Testis (tissue), 3 donors: ENCODE measurements around the gene DAD1. TPM values are rescaled to one million over a fixed set of nuclear protein-coding genes. Genes with fewer than 3 reads are reported as not detected.
"Not testable (repeated sequence)": the region's sequence is repeated elsewhere in the genome, so short reads cannot be mapped to it uniquely, and the experiment has no call there.

Experiments used
- DNase-seq: peaks from one replicate; pipeline ENCODE4 v3.0.0-alpha.2; 2019
- H3K27ac ChIP-seq, 2 donors: fragments of 200-600 bp; sonication (generic); one replicate each; pipeline ENCODE4 v1.5.1; 2019
- H3K27me3 ChIP-seq: fragments of 200-600 bp; sonication (generic); one replicate; pipeline ENCODE4 v1.5.1; 2019
- H3K36me3 ChIP-seq: fragments of 200-600 bp; sonication (generic); one replicate; pipeline ENCODE4 v1.5.1; 2017; ENCODE audit warnings: low read depth; ENCODE audit errors: missing control alignments
- H3K4me1 ChIP-seq: fragments of 200-600 bp; sonication (generic); one replicate; pipeline ENCODE4 v1.5.1; 2019
- H3K4me3 ChIP-seq, 2 donors: fragments of 200-600 bp; sonication (generic); one replicate each; pipeline ENCODE4 v1.5.1; 2017 to 2019
- H3K9me3 ChIP-seq: fragments of 200-600 bp; sonication (generic); one replicate; pipeline ENCODE4 v1.5.1; 2017
- POLR2A ChIP-seq: fragments of 450-650 bp; IDR thresholded peaks from one replicate; pipeline ENCODE4 v1.6.1; 2017; ENCODE audit warnings: antibody characterized with exemption, mild to moderate bottlenecking, moderate library complexity
- WGBS, 2 donors: methylation state at CpG; one replicate each; pipeline ENCODE4 v1.1.5; 2018; 5-methylcytosine and 5-hydroxymethylcytosine counted together
- intact Hi-C: fragments of 100-400 bp; cut with DNase I; formaldehyde crosslinking; loops from one replicate; pipeline ENCODE4 v1.15.1; 2023; ENCODE audit warnings: low total_unique reads
- polyA plus RNA-seq: library from polyadenylated mRNA; stranded (reverse); fragments of 350-450 nt; fragmentation: Illumina TruSeq; extraction: RNeasy Lipid Tissue Mini Kit (QIAGEN cat#74804); gene quantifications from one replicate; pipeline ENCODE4 v1.2.3, GENCODE V29; 2014; ENCODE audit warnings: low read depth, low replicate concordance; ENCODE audit not compliant: insufficient read depth
- total RNA-seq, 2 donors: library from RNA; depleted of rRNA; stranded (reverse); fragments of >200 nt; gene quantifications; one replicate each; pipeline ENCODE4 v1.2.3, GENCODE V29; 2016
- TF ChIP-seq, protein P1 (sequence below), 3 experiments: fragments of 450-650 bp in 2 of 3; fragments of 200-600 bp in 1 of 3; sonication (generic) in 1 of 3; IDR thresholded peaks; one replicate each; pipeline ENCODE4 v1.5.1; 2016 to 2019; ENCODE audit warnings: antibody characterized with exemption in 3 of 3, mild to moderate bottlenecking in 2 of 3, moderate library complexity in 1 of 3

Gene DAD1
- total and polyA plus RNA-seq, 3 donors from 2014 or later: 209 to 350 (median 235) TPM

DNA sequence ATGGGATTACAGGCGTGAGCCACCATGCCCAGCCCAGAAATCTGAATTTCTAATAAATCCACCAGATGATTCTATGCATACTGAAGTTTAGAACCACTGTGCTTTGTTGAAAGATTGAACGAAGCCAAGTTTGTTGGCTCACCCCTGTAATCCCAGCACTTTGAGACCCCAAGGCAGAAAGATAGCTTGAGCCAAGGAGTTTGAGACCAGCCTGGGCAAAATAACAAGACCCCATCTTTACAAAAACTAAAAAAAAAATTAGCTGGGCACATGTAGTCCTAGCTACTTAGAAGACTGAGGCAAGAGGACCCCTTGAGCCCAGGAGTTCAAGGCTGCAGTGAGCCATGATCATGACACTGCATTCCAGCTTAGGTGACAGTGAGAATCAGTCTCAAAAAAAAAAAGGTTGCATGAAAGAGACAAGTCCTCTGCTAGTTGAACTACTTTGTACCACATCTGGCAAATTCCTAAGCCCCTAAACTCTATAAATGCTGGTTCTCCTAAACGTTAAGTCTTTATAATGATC lies 7.4 kb upstream of the DAD1 start:
- Histone ChIP-seq H3K4me3 (no peak overlapping the region), H3K4me1 (peaks cover 5% of the 10 kb centered on the region), H3K9me3 (no peaks in the 10 kb centered on the region), H3K27ac (no peak overlapping the region), H3K27me3 (no peaks in the 10 kb centered on the region), H3K36me3 (no peaks in the 10 kb centered on the region)
- TF ChIP-seq, protein P1, sequence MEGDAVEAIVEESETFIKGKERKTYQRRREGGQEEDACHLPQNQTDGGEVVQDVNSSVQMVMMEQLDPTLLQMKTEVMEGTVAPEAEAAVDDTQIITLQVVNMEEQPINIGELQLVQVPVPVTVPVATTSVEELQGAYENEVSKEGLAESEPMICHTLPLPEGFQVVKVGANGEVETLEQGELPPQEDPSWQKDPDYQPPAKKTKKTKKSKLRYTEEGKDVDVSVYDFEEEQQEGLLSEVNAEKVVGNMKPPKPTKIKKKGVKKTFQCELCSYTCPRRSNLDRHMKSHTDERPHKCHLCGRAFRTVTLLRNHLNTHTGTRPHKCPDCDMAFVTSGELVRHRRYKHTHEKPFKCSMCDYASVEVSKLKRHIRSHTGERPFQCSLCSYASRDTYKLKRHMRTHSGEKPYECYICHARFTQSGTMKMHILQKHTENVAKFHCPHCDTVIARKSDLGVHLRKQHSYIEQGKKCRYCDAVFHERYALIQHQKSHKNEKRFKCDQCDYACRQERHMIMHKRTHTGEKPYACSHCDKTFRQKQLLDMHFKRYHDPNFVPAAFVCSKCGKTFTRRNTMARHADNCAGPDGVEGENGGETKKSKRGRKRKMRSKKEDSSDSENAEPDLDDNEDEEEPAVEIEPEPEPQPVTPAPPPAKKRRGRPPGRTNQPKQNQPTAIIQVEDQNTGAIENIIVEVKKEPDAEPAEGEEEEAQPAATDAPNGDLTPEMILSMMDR (IDR thresholded peaks at IDR 0.05): no peak
- no peak for TF ChIP-seq POLR2A
- intact Hi-C loops: no loop called here
- WGBS, 2 donors: 80 to 82% methylated on average over 3 of the region's 3 CpGs
- DNase-seq: no peak

DNA sequence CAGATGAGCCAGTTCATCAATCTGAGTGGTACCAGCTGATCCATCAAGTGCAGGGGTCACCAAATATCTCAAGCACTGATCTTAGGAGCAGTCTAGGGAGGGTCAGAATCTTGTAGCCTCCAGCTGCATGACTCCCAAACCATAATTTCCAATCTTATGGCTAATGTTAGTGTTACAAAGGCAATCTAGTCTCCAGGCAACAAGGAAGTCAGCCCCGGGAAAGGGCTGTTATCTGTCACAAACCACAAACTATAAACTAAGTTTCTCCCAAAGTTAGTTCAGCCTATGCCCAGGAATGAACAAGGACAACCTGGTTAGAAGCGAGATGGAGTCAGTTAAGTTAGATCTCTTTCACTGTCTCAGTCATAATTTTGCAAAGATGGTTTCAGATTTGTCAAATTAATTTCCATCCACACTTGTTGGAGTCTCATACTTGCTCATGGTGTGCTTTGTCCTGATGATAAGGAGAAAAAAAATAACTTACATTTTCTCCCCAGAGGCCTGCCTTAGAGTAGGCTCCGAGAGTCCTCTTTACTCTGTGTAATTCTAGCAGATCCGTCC lies 5.2 kb upstream of the DAD1 start:
- WGBS, 2 donors: 43 to 60% methylated on average over 4 of the region's 4 CpGs
- Histone ChIP-seq H3K27ac (no peak overlapping the region), H3K9me3 (no peaks in the 10 kb centered on the region), H3K4me1 (peaks cover 5% of the 10 kb centered on the region), H3K36me3 (no peaks in the 10 kb centered on the region), H3K27me3 (no peaks in the 10 kb centered on the region), H3K4me3 (no peak overlapping the region)
- intact Hi-C loops: no loop called here
- TF ChIP-seq POLR2A: no peak
- TF ChIP-seq, protein P1 (IDR thresholded peaks at IDR 0.05): no peak
- DNase-seq: no peak

DNA sequence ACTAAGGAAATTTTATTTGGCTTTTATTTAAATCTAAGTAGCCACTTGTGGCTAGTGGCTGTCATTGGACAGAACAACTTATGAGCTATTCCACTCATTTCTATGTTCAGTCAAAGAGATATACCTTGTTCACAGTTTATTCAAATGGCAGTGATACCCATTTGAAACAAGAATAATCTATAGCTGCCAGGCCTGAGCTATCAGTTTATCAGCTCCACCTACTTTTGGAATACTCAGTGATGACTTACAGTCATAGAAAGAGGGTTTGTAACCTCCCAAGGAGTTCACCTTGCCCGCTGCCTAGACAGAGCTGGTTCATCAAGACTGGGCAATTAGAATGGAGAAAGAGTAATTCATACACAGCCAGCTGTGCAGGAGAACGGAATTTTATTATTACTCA lies 4.6 kb upstream of the DAD1 start:
- intact Hi-C loops: no loop called here
- Histone ChIP-seq H3K4me1 (peaks cover 5% of the 10 kb centered on the region), H3K4me3 (no peak overlapping the region), H3K27me3 (no peaks in the 10 kb centered on the region), H3K27ac (no peak overlapping the region), H3K9me3 (no peaks in the 10 kb centered on the region), H3K36me3 (no peaks in the 10 kb centered on the region)
- WGBS, 2 donors: 70 to 86% methylated on average over 2 of the region's 2 CpGs
- no peak for TF ChIP-seq POLR2A
- TF ChIP-seq, protein P1 (IDR thresholded peaks at IDR 0.05): no peak
- no peak for DNase-seq

DNA sequence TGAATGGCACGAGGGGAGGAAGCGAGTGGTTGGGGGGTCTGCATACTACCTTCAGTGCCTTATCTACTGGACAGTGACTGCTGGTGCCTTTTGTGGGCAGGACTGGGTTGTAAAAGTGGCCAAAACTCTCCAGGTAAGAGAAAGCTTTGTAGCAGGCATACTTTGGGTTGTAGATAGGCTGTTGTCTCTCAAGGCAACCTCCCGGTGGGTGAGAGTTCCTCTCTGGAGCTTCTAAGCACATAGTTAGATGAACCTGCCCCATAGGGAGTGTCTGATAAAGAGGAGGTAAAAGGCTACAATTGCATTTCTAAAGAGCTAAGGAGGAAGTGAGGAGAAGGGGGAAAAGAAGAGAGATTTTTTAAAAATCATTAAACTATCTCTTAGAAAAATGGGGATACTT lies 4.2 kb upstream of the DAD1 start:
- Histone ChIP-seq H3K4me1 (peaks cover 8% of the 10 kb centered on the region), H3K9me3 (no peaks in the 10 kb centered on the region), H3K27me3 (no peaks in the 10 kb centered on the region), H3K27ac (no peak overlapping the region), H3K36me3 (no peaks in the 10 kb centered on the region), H3K4me3 (no peak overlapping the region)
- no peak for DNase-seq
- intact Hi-C loops: no loop called here
- TF ChIP-seq, protein P1 (IDR thresholded peaks at IDR 0.05): no peak
- TF ChIP-seq POLR2A: no peak
- WGBS, 2 donors: 56 to 66% methylated on average over 3 of the region's 3 CpGs

DNA sequence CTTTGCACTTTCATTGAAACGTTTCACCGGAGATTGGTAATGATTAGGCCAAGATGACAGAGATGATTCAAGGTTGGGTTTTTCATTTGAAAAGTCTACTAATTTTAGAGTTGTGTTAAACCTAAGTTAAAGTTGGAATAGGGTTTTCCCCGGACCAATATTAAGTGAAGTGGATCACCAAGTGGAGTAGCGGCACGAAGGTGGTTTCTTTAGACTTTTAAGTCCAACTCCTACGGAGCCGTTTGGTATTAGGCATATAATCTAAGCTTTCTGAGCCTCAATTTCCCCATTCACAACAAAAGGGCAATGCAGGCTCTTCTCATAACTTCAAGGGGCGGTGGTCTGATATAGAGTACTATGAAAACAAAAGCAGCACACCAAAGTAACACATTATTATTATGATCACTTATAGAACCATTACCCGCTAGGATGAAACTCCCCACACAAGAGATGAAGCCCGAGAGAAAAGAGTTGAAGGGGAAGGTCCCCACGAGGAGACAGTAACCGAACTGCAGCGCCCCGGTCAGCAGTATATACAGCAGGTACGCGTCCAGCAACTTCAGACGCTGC lies 413 bp downstream of the DAD1 start:
- peaks cover 17% of the 10 kb centered on the region for H3K4me1 ChIP-seq
- intact Hi-C loops: no loop called here
- 2 to 3% methylated on average over 14 to 17 of the region's 17 CpGs for WGBS, 2 donors

DNA sequence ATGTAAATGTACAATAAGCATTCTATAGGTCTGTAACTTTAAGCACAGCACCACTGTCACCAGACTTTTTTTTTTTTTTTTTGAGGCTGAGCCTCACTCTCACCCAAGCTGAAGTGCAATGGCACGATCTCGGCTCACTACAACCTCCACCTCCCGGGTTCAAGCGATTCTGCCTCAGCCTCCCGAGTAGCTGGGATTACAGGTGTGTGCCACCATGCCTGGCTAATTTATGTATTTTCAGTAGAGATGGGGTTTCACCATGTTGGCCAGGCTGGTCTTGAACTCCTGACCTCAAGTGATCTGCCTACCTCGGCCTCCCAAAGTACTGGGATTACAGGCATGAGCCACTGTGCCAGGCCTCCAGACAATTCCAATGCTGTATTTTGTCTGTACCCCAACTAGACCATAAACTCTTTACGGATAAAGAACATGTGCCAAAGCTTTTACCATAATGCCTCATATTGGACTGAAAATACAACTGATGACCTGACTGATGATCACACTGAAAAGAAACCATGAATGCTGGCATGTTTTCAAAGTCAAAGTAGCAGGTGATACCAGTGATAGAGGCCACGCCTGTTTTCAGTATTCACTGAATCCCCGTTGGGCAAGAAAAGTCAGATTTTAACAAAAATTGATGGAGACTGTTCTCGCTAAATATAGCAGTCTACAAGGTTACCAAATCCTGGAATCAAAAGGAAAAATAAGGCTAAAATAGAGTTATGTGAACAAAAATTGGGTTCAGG lies 1.2 kb downstream of the DAD1 start:
- WGBS, 2 donors: 60 to 68% methylated on average over 10 of the region's 10 CpGs
- peak overlapping the region; percentile 82 to 94 for H3K4me3 ChIP-seq
- H3K9me3 ChIP-seq, DNase-seq, H3K36me3 ChIP-seq, H3K27ac ChIP-seq, H3K27me3 ChIP-seq, intact Hi-C loops: not testable (repeated sequence)
- H3K4me1 ChIP-seq: peaks cover 17% of the 10 kb centered on the region

More for the DNA sequence above, 413 bp downstream of the DAD1 start:
- TF ChIP-seq, protein P1 (IDR thresholded peaks at IDR 0.05): no peak
- no peak for TF ChIP-seq POLR2A
- no peaks in the 10 kb centered on the region for H3K27me3 ChIP-seq
- H3K4me3 ChIP-seq: peak overlapping the region; percentile 82 to 94
- H3K27ac ChIP-seq: peak overlapping the region; percentile 48 to 88
- no peak for DNase-seq
- no peaks in the 10 kb centered on the region for H3K36me3 ChIP-seq
- H3K9me3 ChIP-seq: no peaks in the 10 kb centered on the region
